Smooth muscle cell (in vitro differentiated cells): ENCODE results near the gene PTK7. TPM values are rescaled to one million over a fixed set of nuclear protein-coding genes. Genes with fewer than 3 reads are reported as not detected.

Experiments
- DNase-seq: peaks from one replicate; lab custom pipeline; 2025; ENCODE audit not compliant: unreplicated experiment; lab: John Stamatoyannopoulos, UW
- H2AFZ ChIP-seq: fragments of 200-600 bp; sonication (generic); 2 replicates; pipeline ENCODE4 v1.6.0; 2016; ENCODE audit warnings: antibody characterized with exemption, low read depth, mild to moderate bottlenecking
- H3F3A ChIP-seq: fragments of 200-600 bp; sonication (generic); 2 replicates; pipeline ENCODE4 v1.6.0; 2017; ENCODE audit warnings: antibody characterized with exemption, low read depth
- H3K27ac ChIP-seq: fragments of 200-600 bp; sonication (generic); 2 replicates; pipeline ENCODE4 v1.5.1; 2016; ENCODE audit warnings: low read depth, mild to moderate bottlenecking
- H3K27me3 ChIP-seq: fragments of 200-600 bp; sonication (generic); 2 replicates; pipeline ENCODE4 v1.6.1; 2016; ENCODE audit warnings: low read depth, mild to moderate bottlenecking
- H3K36me3 ChIP-seq: fragments of 200-600 bp; sonication (generic); 2 replicates; pipeline ENCODE4 v1.5.1; 2016; ENCODE audit warnings: low read depth
- H3K4me1 ChIP-seq: fragments of 200-600 bp; sonication (generic); 2 replicates; pipeline ENCODE4 v1.5.1; 2016; ENCODE audit warnings: low read depth
- H3K4me2 ChIP-seq: fragments of 200-600 bp; sonication (generic); 2 replicates; pipeline ENCODE4 v1.6.0; 2016; ENCODE audit warnings: mild to moderate bottlenecking
- H3K4me3 ChIP-seq: fragments of 200-600 bp; sonication (generic); 2 replicates; pipeline ENCODE4 v1.5.1; 2016; ENCODE audit warnings: mild to moderate bottlenecking
- H3K79me2 ChIP-seq: fragments of 200-600 bp; sonication (generic); 2 replicates; pipeline ENCODE4 v1.6.0; 2016; ENCODE audit warnings: low read depth, mild to moderate bottlenecking
- H3K9ac ChIP-seq: fragments of 200-600 bp; sonication (generic); 2 replicates; pipeline ENCODE4 v1.6.0; 2016; ENCODE audit warnings: low read depth
- H3K9me3 ChIP-seq: fragments of 200-600 bp; sonication (generic); replicated peaks from 2 replicates; pipeline ENCODE4 v1.5.1; 2016; ENCODE audit warnings: low read depth
- H4K20me1 ChIP-seq: fragments of 200-600 bp; sonication (generic); 2 replicates; pipeline ENCODE4 v1.6.0; 2016; ENCODE audit warnings: low read depth
- WGBS: methylation state at CpG from one replicate; pipeline ENCODE4 v1.1.7; 2016; ENCODE audit warnings: low lambda C conversion rate; 5-methylcytosine and 5-hydroxymethylcytosine counted together
- polyA plus RNA-seq: library from polyadenylated mRNA; unstranded; fragments of >200 nt; fragmentation: Nextera tagmentation; extraction: Ambion mirVana; gene quantifications from 2 replicates; pipeline ENCODE4 v1.2.1, GENCODE V29; 2016
- total RNA-seq: library from RNA; depleted of rRNA; stranded (reverse); fragments of >200 nt; gene quantifications from 2 replicates; pipeline ENCODE4 v1.2.3, GENCODE V29; 2014
- TF ChIP-seq, protein P1 (sequence below): fragments of 200-600 bp; sonication (generic); IDR thresholded peaks from 2 replicates; pipeline ENCODE4 v1.5.1; 2017; ENCODE audit warnings: borderline replicate concordance, mild to moderate bottlenecking, antibody characterized with exemption; ENCODE audit not compliant: insufficient read depth, poor library complexity, severe bottlenecking

The PTK7 gene
- total and polyA plus RNA-seq, 2 experiments from 2014 or later: 376 to 598 TPM

GRCh38 chr6:43205849-43206248 lies 129.7 kb downstream of the PTK7 start:
- Histone ChIP-seq H3K4me1 (no peaks in the 10 kb centered on the region), H3K27me3 (no peaks in the 10 kb centered on the region), H4K20me1 (no peaks in the 10 kb centered on the region), H3F3A (no peaks in the 10 kb centered on the region), H2AFZ (no peak overlapping the region), H3K9me3 (no peaks in the 10 kb centered on the region), H3K79me2 (no peaks in the 10 kb centered on the region), H3K36me3 (no peaks in the 10 kb centered on the region), H3K27ac (no peak overlapping the region), H3K4me2 (no peak overlapping the region), H3K9ac (no peak overlapping the region), H3K4me3 (no peak overlapping the region)
- no peak for DNase-seq
- TF ChIP-seq, protein P1, sequence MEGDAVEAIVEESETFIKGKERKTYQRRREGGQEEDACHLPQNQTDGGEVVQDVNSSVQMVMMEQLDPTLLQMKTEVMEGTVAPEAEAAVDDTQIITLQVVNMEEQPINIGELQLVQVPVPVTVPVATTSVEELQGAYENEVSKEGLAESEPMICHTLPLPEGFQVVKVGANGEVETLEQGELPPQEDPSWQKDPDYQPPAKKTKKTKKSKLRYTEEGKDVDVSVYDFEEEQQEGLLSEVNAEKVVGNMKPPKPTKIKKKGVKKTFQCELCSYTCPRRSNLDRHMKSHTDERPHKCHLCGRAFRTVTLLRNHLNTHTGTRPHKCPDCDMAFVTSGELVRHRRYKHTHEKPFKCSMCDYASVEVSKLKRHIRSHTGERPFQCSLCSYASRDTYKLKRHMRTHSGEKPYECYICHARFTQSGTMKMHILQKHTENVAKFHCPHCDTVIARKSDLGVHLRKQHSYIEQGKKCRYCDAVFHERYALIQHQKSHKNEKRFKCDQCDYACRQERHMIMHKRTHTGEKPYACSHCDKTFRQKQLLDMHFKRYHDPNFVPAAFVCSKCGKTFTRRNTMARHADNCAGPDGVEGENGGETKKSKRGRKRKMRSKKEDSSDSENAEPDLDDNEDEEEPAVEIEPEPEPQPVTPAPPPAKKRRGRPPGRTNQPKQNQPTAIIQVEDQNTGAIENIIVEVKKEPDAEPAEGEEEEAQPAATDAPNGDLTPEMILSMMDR: no peak
- 96% methylated on average over 10 of the region's 10 CpGs for WGBS

- WGBS: 95% methylated on average over 2 of the region's 2 CpGs
- no peak overlapping the region for H2AFZ ChIP-seq
These were observed 131.2 kb downstream of the PTK7 start for GRCh38 chr6:43207286-43207685.

More at GRCh38 chr6:43207286-43207685, 131.2 kb downstream of the PTK7 start:
- Histone ChIP-seq H3F3A (no peaks in the 10 kb centered on the region), H3K9ac (no peak overlapping the region), H3K27me3 (no peaks in the 10 kb centered on the region), H3K4me3 (no peak overlapping the region), H3K36me3 (no peaks in the 10 kb centered on the region), H3K27ac (no peak overlapping the region), H4K20me1 (no peaks in the 10 kb centered on the region), H3K9me3 (no peaks in the 10 kb centered on the region), H3K4me1 (no peaks in the 10 kb centered on the region), H3K4me2 (no peak overlapping the region), H3K79me2 (no peaks in the 10 kb centered on the region)
- DNase-seq: no peak
- TF ChIP-seq, protein P1: no peak

Other genes with a start within 250 kb of the PTK7 start
- gene RPL7L1, start 196.7 kb upstream of the PTK7 start, total RNA-seq: 64.0 and 75.4 TPM in 2 replicates
- gene RPL7L1, start 196.7 kb upstream of the PTK7 start, polyA plus RNA-seq: 51.7 and 57.6 TPM in 2 replicates
- not detected in 2 replicates for gene PTCRA, start 160.3 kb upstream of the PTK7 start, total RNA-seq
- not detected in 2 replicates for gene PTCRA, start 160.3 kb upstream of the PTK7 start, polyA plus RNA-seq
- 16.3 and 20.5 TPM in 2 replicates for gene CNPY3, start 146.8 kb upstream of the PTK7 start, total RNA-seq
- gene CNPY3, start 146.8 kb upstream of the PTK7 start, polyA plus RNA-seq: 42.6 and 51.4 TPM in 2 replicates
- not detected in 2 replicates for gene GNMT, start 115.6 kb upstream of the PTK7 start, total RNA-seq
- gene GNMT, start 115.6 kb upstream of the PTK7 start, polyA plus RNA-seq: 0.17 TPM in 1 of 2 replicates, not detected in the other
- 9.7 and 11.3 TPM in 2 replicates for gene PEX6, start 97.1 kb upstream of the PTK7 start, total RNA-seq
- gene PEX6, start 97.1 kb upstream of the PTK7 start, polyA plus RNA-seq: 23.4 and 24.6 TPM in 2 replicates
- 33.4 and 51.3 TPM in 2 replicates for gene PPP2R5D, start 91.7 kb upstream of the PTK7 start, total RNA-seq
- gene PPP2R5D, start 91.7 kb upstream of the PTK7 start, polyA plus RNA-seq: 44.1 and 46.4 TPM in 2 replicates
- gene MEA1, start 62.4 kb upstream of the PTK7 start, total RNA-seq: 71.3 and 86.7 TPM in 2 replicates
- gene MEA1, start 62.4 kb upstream of the PTK7 start, polyA plus RNA-seq: 154 and 161 TPM in 2 replicates
- 51.5 and 61.8 TPM in 2 replicates for gene KLHDC3, start 62.1 kb upstream of the PTK7 start, total RNA-seq
- 102 and 113 TPM in 2 replicates for gene KLHDC3, start 62.1 kb upstream of the PTK7 start, polyA plus RNA-seq
- gene RRP36, start 54.7 kb upstream of the PTK7 start, total RNA-seq: 56.4 and 64.8 TPM in 2 replicates
- 71.9 and 72.7 TPM in 2 replicates for gene RRP36, start 54.7 kb upstream of the PTK7 start, polyA plus RNA-seq
- gene CUL7, start 22.5 kb upstream of the PTK7 start, total RNA-seq: 36.9 and 51.4 TPM in 2 replicates
- gene CUL7, start 22.5 kb upstream of the PTK7 start, polyA plus RNA-seq: 48.7 and 49.6 TPM in 2 replicates
- 16.4 and 24.0 TPM in 2 replicates for gene MRPL2, start 16.9 kb upstream of the PTK7 start, total RNA-seq
- gene MRPL2, start 16.9 kb upstream of the PTK7 start, polyA plus RNA-seq: 112 and 125 TPM in 2 replicates
- gene KLC4, start 16.7 kb upstream of the PTK7 start, total RNA-seq: 13.2 and 20.0 TPM in 2 replicates
- gene KLC4, start 16.7 kb upstream of the PTK7 start, polyA plus RNA-seq: 25.3 and 25.7 TPM in 2 replicates
- 20.6 and 22.9 TPM in 2 replicates for gene SRF, start 95.0 kb downstream of the PTK7 start, total RNA-seq
- 6.8 and 9.3 TPM in 2 replicates for gene SRF, start 95.0 kb downstream of the PTK7 start, polyA plus RNA-seq
- 18.8 and 22.3 TPM in 2 replicates for gene CUL9, start 105.9 kb downstream of the PTK7 start, total RNA-seq
- 13.9 and 37.1 TPM in 2 replicates for gene CUL9, start 105.9 kb downstream of the PTK7 start, polyA plus RNA-seq
- 18.4 and 33.8 TPM in 2 replicates for gene DNPH1, start 153.2 kb downstream of the PTK7 start, total RNA-seq
- 82.1 and 82.4 TPM in 2 replicates for gene DNPH1, start 153.2 kb downstream of the PTK7 start, polyA plus RNA-seq
- gene TTBK1, start 167.2 kb downstream of the PTK7 start, total RNA-seq: not detected in 2 replicates
- gene TTBK1, start 167.2 kb downstream of the PTK7 start, polyA plus RNA-seq: 0.17 TPM in 1 of 2 replicates, not detected in the other
- not detected in 2 replicates for gene SLC22A7, start 221.9 kb downstream of the PTK7 start, total RNA-seq
- gene SLC22A7, start 221.9 kb downstream of the PTK7 start, polyA plus RNA-seq: not detected in 2 replicates
- not detected in 2 replicates for gene CRIP3, start 232.5 kb downstream of the PTK7 start, total RNA-seq
- 0.44 TPM in 1 of 2 replicates, not detected in the other for gene CRIP3, start 232.5 kb downstream of the PTK7 start, polyA plus RNA-seq